Kidney epithelial cell (primary cell): Measurements from ENCODE around the gene SLC35B2. TPM values are rescaled to one million over a fixed set of nuclear protein-coding genes. Genes with fewer than 3 reads are reported as not detected.

Source experiments
- DNase-seq: peaks from one replicate; pipeline ENCODE4 v3.0.0-alpha.2; 2010; ENCODE audit warnings: low read depth
- H3K27me3 ChIP-seq: 2 replicates; pipeline ENCODE4 v1.6.0; 2011; ENCODE audit warnings: low read length; ENCODE audit not compliant: control insufficient read depth, insufficient read depth
- H3K36me3 ChIP-seq: 2 replicates; pipeline ENCODE4 v1.5.1; 2011; ENCODE audit warnings: low read length; ENCODE audit not compliant: control insufficient read depth, insufficient read depth
- H3K4me3 ChIP-seq: 2 replicates; pipeline ENCODE4 v1.5.1; 2011; ENCODE audit warnings: low read depth, mild to moderate bottlenecking, control low read depth, low read length
- CTCF ChIP-seq: IDR thresholded peaks from 2 replicates; pipeline ENCODE4 v1.5.1; 2011; ENCODE audit warnings: mild to moderate bottlenecking, moderate library complexity, low read length, control low read depth, inconsistent platforms; ENCODE audit not compliant: insufficient read depth, poor library complexity, severe bottlenecking
- total RNA-seq: library from RNA; depleted of rRNA; stranded (reverse); fragments of >200 nt; gene quantifications from 2 replicates; pipeline ENCODE4 v1.2.3, GENCODE V29; 2015

The SLC35B2 gene
- total RNA-seq, 1 donor from 2014 or later = 67.3 TPM

- Histone ChIP-seq H3K36me3 (no peaks in the 10 kb centered on the region), H3K27me3 (peaks cover 8% of the 10 kb centered on the region), H3K4me3 (no peak overlapping the region)
- no peak for DNase-seq
- no peak for TF ChIP-seq CTCF
These were observed 45.5 kb upstream of the SLC35B2 start for GRCh38 chr6:44302856-44303255.

- Histone ChIP-seq H3K4me3 (no peak overlapping the region), H3K27me3 (peaks cover 16% of the 10 kb centered on the region), H3K36me3 (no peaks in the 10 kb centered on the region)
- TF ChIP-seq CTCF = no peak
- no peak for DNase-seq
These were observed 44.6 kb upstream of the SLC35B2 start for GRCh38 chr6:44301782-44302564.

- Histone ChIP-seq H3K36me3 (no peaks in the 10 kb centered on the region), H3K4me3 (no peak overlapping the region), H3K27me3 (peaks cover 25% of the 10 kb centered on the region)
- DNase-seq = no peak
- no peak for TF ChIP-seq CTCF
These were observed 43.8 kb upstream of the SLC35B2 start for GRCh38 chr6:44301106-44301505.

GRCh38 chr6:44300292-44300823 is 43.0 kb upstream of the SLC35B2 start:
- H3K36me3 ChIP-seq = no peaks in the 10 kb centered on the region
- no peak for TF ChIP-seq CTCF
- peaks cover 28% of the 10 kb centered on the region for H3K27me3 ChIP-seq
- H3K4me3 ChIP-seq = no peak overlapping the region
- DNase-seq = no peak

- DNase-seq = no peak
- TF ChIP-seq CTCF = no peak
- peaks cover 34% of the 10 kb centered on the region for H3K27me3 ChIP-seq
- no peak overlapping the region for H3K4me3 ChIP-seq
- H3K36me3 ChIP-seq = no peaks in the 10 kb centered on the region
These were observed 41.5 kb upstream of the SLC35B2 start for GRCh38 chr6:44298864-44299263.
